GM21360 (cell line): Measurements from ENCODE around the gene ADGRA1.

Experiments
- ATAC-seq: cut with Tn5 transposase; IDR thresholded peaks from one replicate; pipeline ENCODE4 v1.9.1; 2021; ENCODE audit warnings: mild to moderate bottlenecking, moderate library complexity; ENCODE audit not compliant: unreplicated experiment

Gene ADGRA1

DNA sequence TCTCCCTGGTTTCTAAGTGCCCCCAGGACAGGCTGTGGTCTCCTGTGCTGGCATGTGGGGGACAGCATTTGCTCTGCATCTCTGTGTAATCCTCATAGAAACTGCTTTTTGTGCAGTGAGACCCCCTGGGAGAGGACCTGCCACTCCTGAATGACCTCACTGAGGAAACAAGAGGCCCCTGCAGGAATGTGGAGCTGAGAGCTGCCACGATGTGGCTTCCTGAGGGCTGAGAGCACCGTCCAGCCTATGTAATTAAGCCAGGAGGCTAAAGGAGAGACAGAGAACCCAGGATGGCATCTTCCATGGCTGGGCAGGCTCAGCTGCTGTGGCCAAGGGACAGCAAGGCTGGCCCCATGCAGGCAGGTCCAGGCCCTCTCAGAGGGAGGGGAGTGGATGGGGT lies 32.3 kb upstream of the ADGRA1 start:
- no peak for ATAC-seq

DNA sequence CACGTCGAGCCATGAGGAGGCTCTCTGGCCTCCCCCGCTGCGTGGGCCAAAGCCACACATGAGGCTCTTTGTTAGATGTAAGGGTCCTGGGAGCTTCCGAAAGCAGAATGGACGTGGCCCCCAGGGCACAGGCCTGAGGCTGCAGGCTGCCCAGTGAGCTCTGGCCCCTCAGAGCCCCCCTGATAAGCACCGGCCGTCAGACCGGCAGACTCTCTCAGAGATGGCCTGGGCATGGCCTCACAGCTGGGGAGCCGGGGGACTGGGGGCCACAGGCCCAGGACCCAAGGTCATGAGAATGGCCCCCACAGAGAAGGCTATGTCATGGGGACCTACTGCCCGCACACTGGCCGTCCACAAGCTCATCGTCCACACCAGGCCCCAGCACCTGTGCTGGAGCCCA lies 31.7 kb upstream of the ADGRA1 start:
- no peak for ATAC-seq

DNA sequence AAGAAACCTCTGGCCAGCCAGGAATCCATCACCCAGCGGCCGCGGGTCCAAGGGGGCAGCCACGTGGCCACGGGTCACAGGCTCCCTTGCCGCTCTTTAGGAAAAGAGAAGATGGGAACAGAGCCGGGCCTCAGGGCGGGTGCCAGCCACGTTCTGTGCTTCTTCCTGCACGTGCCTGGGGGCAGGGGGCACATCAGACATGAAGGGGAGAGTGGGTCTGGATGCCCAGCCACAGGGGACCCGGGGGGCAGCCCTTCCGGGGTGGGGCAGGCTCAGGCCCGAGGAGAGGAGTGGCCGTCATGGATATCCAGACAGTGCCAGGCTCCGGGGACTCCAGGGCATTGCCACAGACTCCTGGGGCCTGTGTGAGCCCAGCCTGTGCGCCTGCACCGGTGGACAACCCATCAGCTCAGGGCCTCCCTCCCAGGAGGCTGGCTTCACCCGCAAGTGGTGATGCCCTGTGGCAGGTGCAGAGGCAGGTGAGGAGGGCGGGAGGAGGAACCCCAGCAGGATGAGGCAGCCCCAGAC lies 31.0 kb upstream of the ADGRA1 start:
- ATAC-seq: no peak

DNA sequence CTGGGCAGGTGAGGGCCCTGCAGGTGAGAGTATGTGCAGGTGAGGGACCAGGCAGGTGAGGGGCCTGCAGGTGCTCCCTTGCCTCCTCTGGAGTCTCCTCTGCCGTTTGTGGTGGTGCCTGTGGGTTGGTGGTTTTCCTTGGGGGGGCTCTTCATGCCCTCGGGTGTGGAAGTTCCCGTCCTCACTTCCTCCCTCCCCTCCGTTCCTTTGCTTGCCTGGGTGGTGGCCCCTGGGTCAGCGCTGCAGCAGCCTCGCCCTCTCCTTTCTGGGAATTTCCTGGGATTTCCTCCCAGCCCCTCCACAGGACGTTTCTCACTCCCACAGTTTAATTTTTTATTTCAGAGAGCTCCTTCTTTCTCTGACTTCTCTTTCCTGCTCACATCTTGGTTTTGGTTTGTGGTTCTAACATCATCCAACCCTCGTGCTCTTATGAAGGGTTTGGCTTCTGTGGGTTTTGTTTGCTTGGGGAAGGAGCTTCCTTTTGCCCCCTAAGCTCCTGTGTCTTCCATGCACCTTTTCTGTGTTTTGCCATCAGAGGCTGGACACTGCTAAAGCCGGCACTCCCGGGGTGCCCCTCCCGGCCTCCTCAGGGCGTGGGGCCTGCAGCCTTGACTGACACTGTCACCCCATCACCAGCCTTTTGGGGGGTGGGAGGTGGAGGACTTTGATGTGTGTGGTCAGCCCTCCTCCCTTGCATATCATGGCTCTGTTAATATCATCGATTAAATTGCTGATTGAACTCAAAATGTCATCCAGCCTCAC lies 29.2 kb upstream of the ADGRA1 start:
- no peak for ATAC-seq

DNA sequence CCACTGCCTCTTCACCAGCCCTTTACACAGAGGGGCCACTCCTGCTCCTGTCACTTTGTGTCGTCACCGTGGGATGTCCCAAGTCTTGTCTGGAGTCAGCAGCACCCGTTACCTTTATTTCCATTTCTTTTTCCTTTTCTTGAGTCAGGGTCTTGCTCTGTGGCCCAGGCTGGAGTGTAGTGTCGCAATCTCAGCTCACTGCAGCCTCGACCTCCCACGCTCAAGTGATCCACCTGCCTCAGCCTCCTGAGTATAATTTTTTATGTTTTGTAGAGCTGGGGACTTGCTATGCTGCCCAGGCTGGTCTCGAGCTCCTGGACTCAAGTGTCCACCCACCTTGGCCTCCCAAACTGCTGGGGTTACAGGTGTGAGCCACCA lies 28.6 kb upstream of the ADGRA1 start:
- no peak for ATAC-seq

DNA sequence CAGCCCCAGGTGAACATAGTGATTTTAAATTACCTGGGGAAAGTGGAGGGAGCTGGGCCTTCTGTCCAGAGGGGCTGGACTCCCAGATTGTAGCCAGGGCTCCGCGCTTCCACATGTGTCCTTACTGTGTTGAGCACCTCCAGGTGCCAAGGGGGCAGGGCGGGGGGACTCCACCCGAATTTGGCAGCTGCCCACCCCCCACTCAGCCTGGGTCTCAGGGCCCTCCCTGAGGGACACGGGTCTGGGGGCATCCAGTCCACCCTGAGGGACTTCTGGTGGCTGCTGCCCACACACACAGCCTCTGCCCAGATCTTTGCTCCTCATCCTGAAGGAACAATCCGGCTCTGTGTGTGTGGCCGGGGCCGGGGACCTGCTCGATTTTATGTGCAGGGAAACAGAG lies 28.2 kb upstream of the ADGRA1 start:
- ATAC-seq: no peak

DNA sequence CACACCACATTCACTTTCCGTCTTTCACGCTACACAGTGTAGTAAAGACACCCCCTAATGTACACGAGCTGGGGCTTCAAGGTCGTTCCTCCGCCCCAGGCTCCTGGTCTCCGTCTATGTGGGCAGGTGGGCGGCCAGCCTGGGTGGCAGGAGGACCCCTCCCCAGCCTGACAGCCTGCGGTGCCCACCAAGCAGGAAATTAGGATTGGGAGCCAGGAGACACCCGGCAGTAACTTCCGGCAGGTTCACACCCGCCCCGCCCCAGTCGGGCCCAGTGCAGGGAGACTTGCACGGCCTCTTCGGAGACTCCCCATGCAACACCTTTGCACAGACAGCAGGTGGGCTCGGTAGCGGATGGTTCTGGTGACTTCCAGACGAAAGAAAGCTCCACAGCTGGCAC lies 27.7 kb upstream of the ADGRA1 start:
- no peak for ATAC-seq

DNA sequence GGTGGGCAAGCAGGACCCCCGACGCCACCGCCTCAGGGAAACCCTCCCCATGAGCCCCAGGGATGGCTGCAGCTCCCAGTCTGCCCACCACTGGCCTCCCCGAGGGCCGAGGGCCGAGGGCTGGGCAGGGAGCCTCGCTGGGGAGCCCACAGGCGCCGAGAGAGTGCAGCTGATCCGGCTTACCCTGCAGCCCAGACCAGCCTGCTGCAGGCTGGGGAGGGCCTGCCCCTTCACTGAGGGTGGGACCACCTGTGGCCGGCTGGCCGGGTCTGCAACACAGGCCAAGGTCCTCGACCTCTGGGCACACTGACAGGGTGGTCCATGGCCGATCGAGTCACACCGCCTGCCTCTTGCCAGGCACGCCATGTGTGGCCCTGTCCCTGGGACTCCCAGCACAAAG lies 27.3 kb upstream of the ADGRA1 start:
- no peak for ATAC-seq

DNA sequence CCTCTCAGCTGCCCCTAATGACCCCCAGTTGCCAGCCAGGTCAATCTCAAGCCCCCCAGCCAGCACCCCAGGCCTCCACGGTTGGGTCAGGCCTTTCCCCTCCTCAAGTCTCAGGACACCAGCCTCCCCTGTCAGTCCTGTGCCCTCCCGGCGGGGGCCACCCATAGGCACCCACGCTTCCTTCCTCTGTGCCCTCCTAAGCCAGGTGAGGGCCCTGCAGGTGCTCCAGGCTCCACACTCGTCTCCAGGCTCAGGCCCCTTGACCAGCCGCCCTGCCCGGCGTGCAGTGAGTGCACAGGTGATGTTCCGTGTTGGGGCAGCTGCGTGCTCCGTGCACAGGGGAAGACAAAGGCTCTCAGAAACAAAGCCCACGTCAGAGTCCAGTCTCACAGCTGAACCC lies 26.8 kb upstream of the ADGRA1 start:
- no peak for ATAC-seq

DNA sequence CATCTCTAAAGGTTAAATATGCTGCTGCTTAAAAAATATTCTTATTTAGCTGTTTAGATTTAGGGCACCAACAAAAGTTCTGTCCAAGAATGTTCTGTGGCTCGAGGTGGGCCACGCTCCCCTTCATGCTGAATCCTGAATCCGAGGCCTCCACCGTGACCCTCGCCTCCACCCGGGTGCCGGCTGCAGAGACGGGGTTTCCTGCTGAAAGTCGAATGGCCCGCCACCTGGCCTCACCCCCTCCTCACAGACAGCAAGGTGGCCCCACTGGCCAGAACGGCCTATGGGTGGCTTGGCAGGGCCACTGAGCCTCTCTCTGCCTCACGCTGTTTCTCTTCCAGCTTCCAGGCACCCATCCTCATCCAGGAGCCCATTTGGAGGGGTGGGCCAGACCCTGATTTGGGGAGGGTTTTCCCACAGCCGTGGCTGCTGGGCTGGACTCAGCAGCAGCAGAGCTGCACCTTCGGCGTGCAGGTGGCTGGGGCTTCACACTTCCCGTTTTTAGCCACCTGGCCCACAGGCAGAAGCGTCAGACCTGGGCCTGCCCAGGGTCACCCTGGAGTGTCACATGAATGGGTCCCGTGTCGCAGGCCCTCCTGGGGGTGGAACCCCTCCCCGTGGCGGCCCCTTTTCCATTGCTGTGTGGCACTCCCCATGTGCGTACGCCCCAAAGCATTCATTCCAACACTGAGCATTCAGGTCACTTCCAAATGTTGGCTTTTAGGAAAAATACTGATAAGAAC lies 26.3 kb upstream of the ADGRA1 start:
- ATAC-seq: no peak

DNA sequence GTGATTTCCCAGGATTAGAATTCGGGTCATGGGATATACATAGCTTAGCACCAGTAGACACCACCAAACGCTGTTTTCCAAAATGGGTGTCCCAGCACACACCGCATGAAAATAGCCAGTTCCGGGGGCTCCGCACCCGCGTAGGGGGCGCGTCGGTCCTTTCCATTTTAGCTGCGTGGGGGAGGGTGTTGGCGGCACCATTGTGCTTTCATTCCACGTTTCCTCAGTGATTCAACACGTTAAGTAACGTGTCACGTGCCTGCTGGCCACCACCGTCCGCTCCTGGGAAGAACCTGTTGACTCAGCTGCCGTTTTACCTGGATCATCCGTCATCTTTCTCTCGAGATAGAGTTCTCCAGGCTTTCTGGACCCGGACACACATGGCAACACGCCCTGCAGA lies 25.6 kb upstream of the ADGRA1 start:
- ATAC-seq: no peak

DNA sequence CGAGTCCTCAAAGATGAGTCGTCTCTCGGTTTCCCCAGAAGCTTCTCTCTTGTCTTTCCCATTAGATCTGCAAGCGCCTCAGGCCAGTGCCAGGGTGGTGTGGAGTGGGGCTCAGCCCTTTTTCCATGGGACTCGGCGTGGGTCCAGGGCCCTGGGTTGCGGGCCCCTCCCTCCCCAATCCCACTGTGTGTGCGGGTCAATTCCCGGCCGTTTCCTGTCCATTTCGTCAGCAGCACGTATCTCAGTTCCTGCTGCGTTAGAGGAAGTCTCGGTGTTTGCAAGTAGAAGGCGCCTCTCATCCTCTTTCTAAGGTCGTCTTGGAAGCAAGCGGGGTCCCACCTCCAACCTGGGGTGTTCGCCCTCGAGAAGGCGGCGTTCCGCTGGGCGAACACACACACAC lies 25.1 kb upstream of the ADGRA1 start:
- ATAC-seq: no peak

DNA sequence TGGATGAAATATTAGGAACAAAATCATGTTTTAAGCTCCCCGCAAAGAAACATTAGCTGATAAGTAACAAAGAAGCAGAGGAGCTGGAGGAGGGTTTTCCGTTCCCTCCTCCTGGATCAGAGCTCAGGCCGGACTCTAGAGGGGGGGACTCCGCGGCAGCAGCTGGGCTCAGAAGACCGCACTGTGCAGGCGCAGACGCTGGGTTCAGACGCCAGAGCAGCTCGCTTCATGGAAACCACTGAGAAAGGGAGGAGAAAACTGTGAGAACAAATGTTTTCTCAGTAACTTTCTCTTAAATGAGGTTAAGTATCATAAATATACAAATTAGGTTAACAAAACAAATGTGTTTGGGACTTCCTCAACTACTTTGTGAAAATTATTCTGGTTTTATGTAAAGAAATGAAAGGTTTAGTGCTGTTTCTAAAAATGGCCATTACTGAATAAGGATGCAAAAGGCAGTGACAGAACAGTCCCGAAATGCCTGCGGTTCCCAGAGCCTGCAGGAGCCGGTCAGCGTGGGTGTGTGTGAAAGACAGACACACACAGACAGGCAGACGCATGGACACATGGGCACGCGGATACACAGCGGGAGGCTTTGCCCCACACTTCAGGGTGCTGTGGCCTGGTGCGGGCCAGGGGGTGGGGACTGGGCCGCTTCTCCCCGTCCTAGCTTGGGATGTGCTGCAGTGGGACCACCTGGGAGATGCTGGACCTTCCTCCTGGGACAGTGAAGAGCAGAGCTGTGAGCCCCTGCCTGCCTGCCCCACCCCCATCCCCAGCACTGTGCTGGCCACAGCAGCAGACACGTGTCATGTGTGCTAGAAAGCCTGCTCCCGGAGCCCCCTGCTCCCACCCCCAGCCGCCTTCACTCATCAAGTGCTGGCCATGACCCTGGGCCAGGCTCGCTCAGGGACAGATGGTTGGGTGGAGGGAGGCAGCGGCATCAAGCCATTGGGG lies 20.3 kb upstream of the ADGRA1 start:
- no peak for ATAC-seq

DNA sequence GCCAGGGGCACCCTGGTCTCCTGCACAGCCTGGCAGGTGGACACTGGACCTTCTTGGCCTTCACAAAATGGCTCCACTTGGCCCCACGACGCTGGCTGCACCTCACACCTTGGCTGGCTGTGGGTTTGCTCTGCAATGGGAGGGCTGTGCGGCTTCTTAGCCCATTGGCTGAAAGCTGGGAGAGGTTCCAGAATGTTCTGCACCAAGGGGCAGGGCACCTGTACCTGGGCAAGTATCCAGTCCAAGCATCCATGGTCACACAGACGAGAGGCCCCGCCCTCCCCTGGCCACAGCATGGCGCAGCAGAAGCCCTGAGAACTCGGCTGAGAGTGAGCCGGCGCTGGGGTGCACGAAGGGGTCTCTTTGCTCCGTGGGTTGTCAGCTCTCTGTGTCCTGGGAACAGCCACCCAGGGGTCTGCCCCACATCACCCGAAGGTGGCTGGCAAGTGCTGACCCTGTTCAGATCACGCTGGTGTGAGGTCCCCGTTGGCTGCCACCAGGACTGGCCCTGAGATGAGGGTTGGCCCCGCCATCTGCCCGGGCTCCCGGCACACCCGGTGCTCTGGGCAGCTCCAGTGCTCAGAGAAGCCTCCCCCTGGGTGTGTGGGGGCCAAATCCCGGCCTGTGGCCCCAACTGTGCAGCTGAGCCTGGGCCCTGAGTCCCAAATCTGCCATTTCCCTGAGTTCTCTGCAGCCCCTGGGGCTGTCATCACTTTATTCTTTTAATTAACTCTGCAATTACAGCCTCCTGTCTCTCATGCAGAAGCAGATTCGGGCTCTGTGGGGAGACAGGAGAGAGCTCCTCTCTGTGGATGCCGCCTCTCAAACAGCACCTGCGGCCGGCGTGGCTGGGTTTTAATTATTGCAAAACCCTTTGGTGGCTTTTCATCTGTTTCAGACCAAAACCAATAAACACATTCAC lies 19.4 kb upstream of the ADGRA1 start:
- ATAC-seq: no peak

DNA sequence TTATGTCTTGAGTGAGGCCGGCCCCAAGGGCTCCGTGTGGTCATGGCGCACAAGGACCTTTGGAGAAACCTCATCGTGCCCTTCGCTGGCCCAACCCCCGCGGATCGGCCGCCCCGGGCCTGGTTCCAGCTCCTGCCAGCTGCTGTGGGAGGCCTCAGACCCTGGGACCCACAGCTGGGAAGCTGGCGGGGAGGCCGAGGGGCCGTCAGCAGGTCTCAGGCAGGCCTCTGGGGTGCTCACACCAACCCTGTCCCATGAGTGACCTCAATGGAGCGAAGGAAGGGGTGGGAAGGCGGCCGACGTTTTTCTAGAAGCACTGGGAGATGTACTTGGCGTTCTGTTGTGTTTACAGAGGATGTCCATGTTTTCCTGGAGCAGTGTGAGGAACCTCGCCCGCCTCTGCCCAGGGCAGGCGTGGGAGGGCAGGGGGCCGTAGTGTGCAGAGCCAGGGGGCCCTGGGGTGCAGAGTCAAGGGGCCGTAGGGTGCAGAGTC lies 18.6 kb upstream of the ADGRA1 start:
- ATAC-seq: no peak

DNA sequence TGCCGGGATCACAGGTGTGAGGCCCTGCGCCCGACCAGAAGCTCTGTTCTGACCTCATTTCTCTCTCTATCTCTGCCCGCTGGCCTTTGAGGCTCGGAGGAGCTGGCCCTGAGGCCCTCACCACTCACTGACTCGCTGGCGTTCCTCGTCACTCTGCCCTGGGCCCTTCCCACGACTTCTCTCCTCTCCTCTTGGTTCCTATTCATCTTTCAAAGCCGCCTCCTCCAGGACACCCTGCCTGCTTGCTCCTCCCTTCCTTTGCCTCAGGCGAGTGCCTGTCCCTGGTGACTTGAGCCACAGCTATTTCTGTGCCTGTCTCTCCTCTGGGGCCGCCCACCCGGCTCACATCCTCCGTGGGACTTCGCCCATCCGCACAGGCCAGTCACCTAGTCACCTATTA lies 17.3 kb upstream of the ADGRA1 start:
- ATAC-seq: no peak

DNA sequence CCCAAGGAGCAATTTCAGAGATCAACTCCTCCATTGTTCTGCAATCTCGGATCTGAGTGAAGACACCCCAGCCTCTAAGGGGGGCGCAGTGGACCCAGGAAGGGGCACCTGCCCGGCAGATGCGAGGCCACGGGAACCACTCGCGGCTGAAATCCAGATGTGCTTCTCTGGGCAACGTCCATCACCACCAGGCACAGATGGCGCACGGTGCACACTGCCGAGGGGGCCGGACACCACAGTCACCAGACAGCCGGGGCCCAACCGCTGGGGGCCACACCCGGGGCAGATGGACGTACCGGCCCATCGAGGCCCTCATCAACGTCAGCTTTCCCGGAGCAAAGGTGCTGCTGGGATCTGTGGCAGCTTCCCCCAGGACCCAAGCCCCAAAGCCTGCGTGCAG lies 16.9 kb upstream of the ADGRA1 start:
- no peak for ATAC-seq

DNA sequence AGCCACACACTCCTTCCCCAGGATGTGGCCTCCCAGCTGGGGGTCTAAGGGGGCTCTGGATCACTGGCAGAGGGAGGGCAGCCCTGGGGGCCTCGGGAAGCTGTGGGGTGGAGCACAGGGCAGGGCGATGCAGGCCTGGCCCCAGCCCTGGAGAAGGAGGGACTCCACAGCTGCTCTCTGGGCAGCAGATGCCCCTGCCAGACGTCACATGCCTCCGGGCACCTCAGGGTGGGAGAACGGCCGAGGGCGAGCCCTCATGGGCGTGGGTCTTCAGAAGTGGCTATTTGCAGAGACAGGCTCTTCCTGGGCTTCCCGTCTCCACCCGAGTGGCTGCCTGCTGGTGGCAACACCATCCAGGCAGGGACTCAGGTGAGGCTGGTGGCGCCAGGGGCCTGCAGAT lies 16.0 kb upstream of the ADGRA1 start:
- no peak for ATAC-seq

DNA sequence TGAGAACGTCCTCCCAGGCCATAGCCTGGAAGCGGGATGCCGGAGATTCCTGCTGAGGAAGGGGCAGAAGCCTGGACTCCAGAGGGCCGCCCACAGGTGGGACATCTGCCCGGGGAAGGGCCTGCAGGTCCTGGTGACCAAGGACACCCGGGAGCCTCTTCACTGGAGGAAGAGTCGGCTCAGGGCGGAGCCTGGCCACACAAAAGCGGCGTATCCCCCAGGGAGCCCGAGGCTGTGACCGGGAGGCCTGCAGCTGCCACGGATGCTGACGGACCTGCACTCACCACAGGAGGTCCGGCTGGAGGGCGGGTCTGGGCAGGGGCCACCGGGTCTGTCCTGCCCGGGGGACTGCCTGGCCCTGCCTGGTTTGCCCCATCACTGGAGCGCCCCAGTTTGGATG lies 15.5 kb upstream of the ADGRA1 start:
- ATAC-seq: no peak

DNA sequence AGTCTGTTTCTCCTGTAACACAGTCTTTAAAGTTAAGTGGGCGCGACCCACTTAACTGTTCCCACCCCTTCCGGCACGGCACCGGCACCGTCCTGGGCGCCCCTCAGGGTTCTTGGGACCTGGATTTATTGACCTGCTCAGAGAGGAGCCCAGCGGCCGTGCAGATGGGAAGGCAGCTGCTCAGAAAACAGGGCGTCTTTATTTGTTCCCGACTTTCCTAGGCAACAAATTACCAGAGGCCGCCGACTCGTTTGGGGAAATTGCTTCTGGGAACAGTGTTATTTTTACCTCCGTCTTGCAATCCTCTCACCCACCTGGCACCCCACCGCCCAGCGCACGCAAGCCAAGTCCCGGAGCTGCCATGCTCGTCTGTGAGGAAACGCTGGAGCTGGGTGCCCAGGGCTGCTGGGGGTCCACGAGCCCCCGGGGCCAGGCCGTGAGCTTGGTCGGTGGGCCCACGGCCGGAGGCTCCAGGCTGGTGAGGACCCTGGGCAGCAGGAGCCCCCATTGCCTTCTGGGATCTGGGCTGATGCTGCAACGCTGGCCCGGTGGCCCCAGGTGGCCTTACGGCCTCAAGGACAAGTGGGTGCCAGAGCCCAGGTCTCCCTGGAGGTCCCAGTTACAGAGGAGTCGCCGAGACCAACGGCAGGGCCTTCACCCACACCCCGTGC lies 14.9 kb upstream of the ADGRA1 start:
- ATAC-seq: no peak
